Smooth muscle cell (in vitro differentiated cells): ENCODE results near the gene HDAC3. TPM values are rescaled to one million over a fixed set of nuclear protein-coding genes. Genes with fewer than 3 reads are reported as not detected.

Source experiments
- DNase-seq: peaks from one replicate; lab custom pipeline; 2025; ENCODE audit not compliant: unreplicated experiment; lab: John Stamatoyannopoulos, UW
- H2AFZ ChIP-seq: fragments of 200-600 bp; sonication (generic); 2 replicates; pipeline ENCODE4 v1.6.0; 2016; ENCODE audit warnings: antibody characterized with exemption, low read depth, mild to moderate bottlenecking
- H3F3A ChIP-seq: fragments of 200-600 bp; sonication (generic); 2 replicates; pipeline ENCODE4 v1.6.0; 2017; ENCODE audit warnings: antibody characterized with exemption, low read depth
- H3K27ac ChIP-seq: fragments of 200-600 bp; sonication (generic); 2 replicates; pipeline ENCODE4 v1.5.1; 2016; ENCODE audit warnings: low read depth, mild to moderate bottlenecking
- H3K27me3 ChIP-seq: fragments of 200-600 bp; sonication (generic); 2 replicates; pipeline ENCODE4 v1.6.1; 2016; ENCODE audit warnings: low read depth, mild to moderate bottlenecking
- H3K36me3 ChIP-seq: fragments of 200-600 bp; sonication (generic); 2 replicates; pipeline ENCODE4 v1.5.1; 2016; ENCODE audit warnings: low read depth
- H3K4me1 ChIP-seq: fragments of 200-600 bp; sonication (generic); 2 replicates; pipeline ENCODE4 v1.5.1; 2016; ENCODE audit warnings: low read depth
- H3K4me2 ChIP-seq: fragments of 200-600 bp; sonication (generic); 2 replicates; pipeline ENCODE4 v1.6.0; 2016; ENCODE audit warnings: mild to moderate bottlenecking
- H3K4me3 ChIP-seq: fragments of 200-600 bp; sonication (generic); 2 replicates; pipeline ENCODE4 v1.5.1; 2016; ENCODE audit warnings: mild to moderate bottlenecking
- H3K79me2 ChIP-seq: fragments of 200-600 bp; sonication (generic); 2 replicates; pipeline ENCODE4 v1.6.0; 2016; ENCODE audit warnings: low read depth, mild to moderate bottlenecking
- H3K9ac ChIP-seq: fragments of 200-600 bp; sonication (generic); 2 replicates; pipeline ENCODE4 v1.6.0; 2016; ENCODE audit warnings: low read depth
- H3K9me3 ChIP-seq: fragments of 200-600 bp; sonication (generic); replicated peaks from 2 replicates; pipeline ENCODE4 v1.5.1; 2016; ENCODE audit warnings: low read depth
- H4K20me1 ChIP-seq: fragments of 200-600 bp; sonication (generic); 2 replicates; pipeline ENCODE4 v1.6.0; 2016; ENCODE audit warnings: low read depth
- WGBS: methylation state at CpG from one replicate; pipeline ENCODE4 v1.1.7; 2016; ENCODE audit warnings: low lambda C conversion rate; 5-methylcytosine and 5-hydroxymethylcytosine counted together
- polyA plus RNA-seq: library from polyadenylated mRNA; unstranded; fragments of >200 nt; fragmentation: Nextera tagmentation; extraction: Ambion mirVana; gene quantifications from 2 replicates; pipeline ENCODE4 v1.2.1, GENCODE V29; 2016
- total RNA-seq: library from RNA; depleted of rRNA; stranded (reverse); fragments of >200 nt; gene quantifications from 2 replicates; pipeline ENCODE4 v1.2.3, GENCODE V29; 2014
- TF ChIP-seq, protein P1 (sequence below): fragments of 200-600 bp; sonication (generic); IDR thresholded peaks from 2 replicates; pipeline ENCODE4 v1.5.1; 2017; ENCODE audit warnings: borderline replicate concordance, mild to moderate bottlenecking, antibody characterized with exemption; ENCODE audit not compliant: insufficient read depth, poor library complexity, severe bottlenecking

The HDAC3 gene
- total and polyA plus RNA-seq, 2 experiments from 2014 or later, result 50.2 to 66.9 TPM

DNA sequence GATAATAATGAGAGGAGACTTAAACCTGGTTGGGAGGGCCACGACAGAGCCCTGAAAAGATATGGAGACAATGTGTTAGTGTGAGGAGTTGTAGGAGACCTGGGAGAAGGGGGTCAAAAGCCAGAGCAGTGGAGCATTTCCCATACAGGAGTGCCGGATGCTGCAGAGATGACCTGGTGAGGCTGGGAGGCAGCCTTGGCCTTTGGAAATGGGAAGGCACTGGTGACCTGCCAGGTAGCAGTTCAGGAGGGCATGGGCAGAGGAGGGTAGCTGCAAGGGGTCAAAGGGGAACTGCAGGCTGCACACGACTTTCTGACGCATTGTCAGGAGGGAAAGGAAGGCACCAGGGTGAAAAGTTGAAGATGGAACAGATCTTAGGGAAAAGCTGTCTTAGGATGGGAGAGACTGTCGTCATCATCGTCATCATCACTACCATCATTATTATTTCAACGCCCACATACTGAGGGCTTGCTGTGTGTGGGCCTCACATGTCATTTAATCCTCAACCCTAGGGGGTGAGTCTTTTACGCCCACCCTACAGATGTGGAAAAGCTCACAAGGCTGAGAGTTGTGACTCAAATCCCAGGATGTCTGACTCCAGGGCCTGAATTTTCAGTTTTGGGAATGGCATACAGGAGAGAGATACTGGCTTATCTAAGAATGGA lies 32.1 kb upstream of the HDAC3 start:
- H3K9ac ChIP-seq, result no peak overlapping the region
- TF ChIP-seq, protein P1, sequence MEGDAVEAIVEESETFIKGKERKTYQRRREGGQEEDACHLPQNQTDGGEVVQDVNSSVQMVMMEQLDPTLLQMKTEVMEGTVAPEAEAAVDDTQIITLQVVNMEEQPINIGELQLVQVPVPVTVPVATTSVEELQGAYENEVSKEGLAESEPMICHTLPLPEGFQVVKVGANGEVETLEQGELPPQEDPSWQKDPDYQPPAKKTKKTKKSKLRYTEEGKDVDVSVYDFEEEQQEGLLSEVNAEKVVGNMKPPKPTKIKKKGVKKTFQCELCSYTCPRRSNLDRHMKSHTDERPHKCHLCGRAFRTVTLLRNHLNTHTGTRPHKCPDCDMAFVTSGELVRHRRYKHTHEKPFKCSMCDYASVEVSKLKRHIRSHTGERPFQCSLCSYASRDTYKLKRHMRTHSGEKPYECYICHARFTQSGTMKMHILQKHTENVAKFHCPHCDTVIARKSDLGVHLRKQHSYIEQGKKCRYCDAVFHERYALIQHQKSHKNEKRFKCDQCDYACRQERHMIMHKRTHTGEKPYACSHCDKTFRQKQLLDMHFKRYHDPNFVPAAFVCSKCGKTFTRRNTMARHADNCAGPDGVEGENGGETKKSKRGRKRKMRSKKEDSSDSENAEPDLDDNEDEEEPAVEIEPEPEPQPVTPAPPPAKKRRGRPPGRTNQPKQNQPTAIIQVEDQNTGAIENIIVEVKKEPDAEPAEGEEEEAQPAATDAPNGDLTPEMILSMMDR, result no peak
- H4K20me1 ChIP-seq, result no peaks in the 10 kb centered on the region
- H2AFZ ChIP-seq, result no peak overlapping the region
- DNase-seq, result no peak
- H3F3A ChIP-seq, result no peaks in the 10 kb centered on the region
- no peaks in the 10 kb centered on the region for H3K36me3 ChIP-seq
- no peaks in the 10 kb centered on the region for H3K9me3 ChIP-seq
- H3K79me2 ChIP-seq, result no peaks in the 10 kb centered on the region
- H3K27ac ChIP-seq, result peak overlapping the region; percentile 77
- WGBS, result 61% methylated on average over 8 of the region's 8 CpGs
- no peak overlapping the region for H3K4me2 ChIP-seq
- H3K4me3 ChIP-seq, result no peak overlapping the region
- no peaks in the 10 kb centered on the region for H3K4me1 ChIP-seq
- H3K27me3 ChIP-seq, result no peaks in the 10 kb centered on the region

DNA sequence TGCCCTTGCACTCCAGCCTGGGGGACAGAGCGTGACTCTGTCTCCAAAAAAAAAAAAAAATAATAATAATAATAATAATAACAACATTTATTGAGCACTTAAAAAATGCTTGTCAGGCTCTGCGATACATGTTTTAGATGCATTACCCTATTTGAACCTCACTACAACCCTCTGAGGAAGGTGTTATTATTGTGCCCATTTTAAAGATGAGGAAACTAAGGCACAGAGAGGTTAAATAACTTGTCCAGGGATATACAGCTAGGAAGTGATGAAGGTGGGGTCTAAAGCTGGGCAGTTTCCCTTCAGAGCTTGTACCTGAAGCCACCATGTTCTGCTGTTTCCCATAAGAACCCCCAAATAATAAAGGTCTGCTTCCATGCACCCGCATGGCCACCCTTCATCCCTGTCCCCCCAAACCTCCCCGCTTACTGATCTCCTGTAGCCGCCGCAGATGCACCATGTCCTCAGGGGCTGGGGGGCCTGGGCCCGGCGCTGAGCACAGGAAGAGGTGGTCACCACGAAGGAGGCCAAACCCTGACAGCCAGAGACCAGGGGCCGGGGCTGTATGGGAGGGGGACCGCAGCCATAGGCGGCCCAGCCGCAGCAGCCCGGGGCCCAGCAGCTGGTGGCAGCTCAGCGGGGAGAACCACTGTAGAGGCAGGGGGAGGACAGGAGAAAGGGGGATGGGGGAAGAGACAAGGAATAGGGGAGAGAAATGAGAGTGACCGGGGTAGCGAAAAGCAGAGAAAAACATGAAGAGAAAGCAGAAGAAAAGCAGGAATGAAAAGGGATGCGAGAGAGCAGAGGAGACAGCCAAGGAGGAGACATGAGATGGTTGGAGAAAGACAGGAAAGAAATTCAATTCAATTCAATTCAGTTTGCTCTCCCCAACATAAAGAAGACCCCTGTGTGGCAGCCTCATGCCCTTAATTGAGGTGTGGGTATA lies 29.6 kb upstream of the HDAC3 start:
- H3K79me2 ChIP-seq, result no peaks in the 10 kb centered on the region
- H3K36me3 ChIP-seq, result no peaks in the 10 kb centered on the region
- H3K4me3 ChIP-seq, result no peak overlapping the region
- H3K27ac ChIP-seq, result no peak overlapping the region
- no peak overlapping the region for H3K4me2 ChIP-seq
- TF ChIP-seq, protein P1, result no peak
- H3K27me3 ChIP-seq, result no peaks in the 10 kb centered on the region
- H3K9ac ChIP-seq, result no peak overlapping the region
- H3F3A ChIP-seq, result no peaks in the 10 kb centered on the region
- H4K20me1 ChIP-seq, result no peaks in the 10 kb centered on the region
- no peaks in the 10 kb centered on the region for H3K9me3 ChIP-seq
- DNase-seq, result no peak
- H2AFZ ChIP-seq, result no peak overlapping the region
- H3K4me1 ChIP-seq, result no peaks in the 10 kb centered on the region
- 94% methylated on average over 18 of the region's 18 CpGs for WGBS

DNA sequence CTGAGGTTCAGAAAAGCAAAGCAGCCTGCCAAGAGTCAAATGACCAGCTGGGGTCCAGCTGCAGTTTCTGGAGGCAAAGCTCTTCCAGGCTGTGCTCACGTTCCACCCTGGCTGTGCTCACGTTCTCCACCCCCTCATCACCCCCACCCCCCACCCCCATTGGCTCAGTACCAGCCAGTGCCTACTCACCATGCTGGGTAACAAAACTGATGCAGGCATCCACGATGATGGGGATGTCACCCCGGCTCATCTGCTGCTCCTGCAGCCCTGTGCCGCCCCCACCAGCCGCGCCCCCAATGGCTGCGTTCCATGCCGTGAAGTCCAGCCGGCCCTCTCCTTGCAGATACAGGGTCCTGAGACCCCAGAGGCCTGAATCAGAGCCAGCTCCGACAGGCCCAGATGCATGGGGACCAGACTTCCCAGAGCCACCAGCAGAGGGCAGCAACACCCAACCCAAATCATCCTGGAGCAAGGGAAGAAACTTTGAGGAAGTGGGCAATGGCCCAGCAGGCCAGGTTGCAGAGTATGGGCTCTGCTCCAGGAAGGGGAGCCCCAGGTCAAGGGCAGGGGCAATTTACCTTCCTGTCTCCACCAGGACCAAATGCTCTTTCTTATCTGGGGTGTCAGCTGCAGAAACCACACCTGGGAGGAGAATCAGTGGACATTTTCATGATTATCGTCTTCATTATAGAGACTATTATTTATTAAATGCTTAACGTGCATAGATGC lies 28.2 kb upstream of the HDAC3 start:
- WGBS, result 53% methylated on average over 12 of the region's 13 CpGs
- H3K79me2 ChIP-seq, result no peaks in the 10 kb centered on the region
- no peaks in the 10 kb centered on the region for H3K27me3 ChIP-seq
- no peak overlapping the region for H3K4me2 ChIP-seq
- no peak overlapping the region for H3K4me3 ChIP-seq
- no peaks in the 10 kb centered on the region for H3K9me3 ChIP-seq
- no peak overlapping the region for H3K27ac ChIP-seq
- H3K4me1 ChIP-seq, result no peaks in the 10 kb centered on the region
- H3K9ac ChIP-seq, result no peak overlapping the region
- no peaks in the 10 kb centered on the region for H3F3A ChIP-seq
- no peaks in the 10 kb centered on the region for H3K36me3 ChIP-seq
- DNase-seq, result peak; percentile 37
- TF ChIP-seq, protein P1, result peak; percentile 93
- no peak overlapping the region for H2AFZ ChIP-seq
- H4K20me1 ChIP-seq, result no peaks in the 10 kb centered on the region
